OCI-LY7 (cell line): ENCODE data around the gene MPL. TPM values are rescaled to one million over a fixed set of nuclear protein-coding genes. Genes with fewer than 3 reads are reported as not detected.

Experiments
- Bru-seq: library from RNA; stranded (reverse); fragments of 400-500 nt; gene quantifications from one replicate; lab custom pipeline; 2021; lab: Mats Ljungman, UMichigan
- BruChase-seq, 2 experiments: library from RNA; stranded (reverse); fragments of 400-500 nt; gene quantifications; one replicate each; lab custom pipeline; 2021; lab: Mats Ljungman, UMichigan
- BruUV-seq: library from RNA; stranded (reverse); fragments of 400-500 nt; replicated peaks from 2 replicates; lab custom pipeline; 2021; lab: Mats Ljungman, UMichigan
- CTCF ChIA-PET: fragments of 300-600 bp; sonication (Branson Sonifier 250); formaldehyde crosslinking; loops from one replicate; lab custom pipeline; 2022; ENCODE audit warnings: antibody characterized with exemption; ENCODE audit not compliant: unreplicated experiment; lab: Charles Lee
- POLR2A ChIA-PET: fragments of 300-600 bp; sonication (Branson Sonifier 250); formaldehyde crosslinking; loops from one replicate; lab custom pipeline; 2022; ENCODE audit warnings: antibody characterized with exemption; lab: Charles Lee
- DNase-seq: peaks from one replicate; pipeline ENCODE4 v3.0.0-alpha.2; 2015; ENCODE audit warnings: low spot score
- H2AFZ ChIP-seq: fragments of 200-600 bp; sonication (generic), shearing (Covaris generic); 2 replicates; pipeline ENCODE4 v1.6.1; 2014; ENCODE audit warnings: mild to moderate bottlenecking, antibody characterized with exemption, low read length, moderate library complexity
- H3K27ac ChIP-seq: fragments of 200-600 bp; sonication (generic); 2 replicates; pipeline ENCODE4 v1.5.1; 2014; ENCODE audit warnings: mixed run types, low read depth, mild to moderate bottlenecking, moderate library complexity, low read length, inconsistent platforms; ENCODE audit not compliant: poor library complexity, severe bottlenecking
- H3K36me3 ChIP-seq: fragments of 200-600 bp; sonication (generic); 2 replicates; pipeline ENCODE4 v1.6.1; 2014; ENCODE audit warnings: mild to moderate bottlenecking, antibody characterized with exemption, low read length, moderate library complexity, mixed read lengths; ENCODE audit not compliant: insufficient read depth
- H3K4me1 ChIP-seq: fragments of 200-600 bp; sonication (generic); 2 replicates; pipeline ENCODE4 v1.5.1; 2014; ENCODE audit warnings: mild to moderate bottlenecking, low read length; ENCODE audit not compliant: insufficient read depth, poor library complexity, severe bottlenecking
- H3K4me2 ChIP-seq: fragments of 200-600 bp; sonication (generic); 2 replicates; pipeline ENCODE4 v1.6.1; 2014; ENCODE audit warnings: mild to moderate bottlenecking, low read length
- H3K4me3 ChIP-seq: fragments of 200-600 bp; sonication (generic); 2 replicates; pipeline ENCODE4 v1.5.1; 2014; ENCODE audit warnings: mild to moderate bottlenecking, low read depth, low read length; ENCODE audit not compliant: poor library complexity, severe bottlenecking
- H3K79me2 ChIP-seq: fragments of 200-600 bp; sonication (generic); 2 replicates; pipeline ENCODE4 v1.6.1; 2016; ENCODE audit warnings: low read depth, mild to moderate bottlenecking, low read length, moderate library complexity, mixed read lengths; ENCODE audit not compliant: insufficient read depth
- H3K9me2 ChIP-seq: fragments of 200-600 bp; sonication (generic); 2 replicates; pipeline ENCODE4 v1.6.1; 2016; ENCODE audit warnings: mild to moderate bottlenecking, low read length, mixed read lengths; ENCODE audit not compliant: insufficient read depth
- H3K9me3 ChIP-seq: fragments of 200-600 bp; sonication (generic); 2 replicates; pipeline ENCODE4 v1.6.1; 2014; ENCODE audit warnings: mild to moderate bottlenecking, mixed run types, low read length, mixed read lengths
- H4K20me1 ChIP-seq: fragments of 200-600 bp; sonication (generic); 2 replicates; pipeline ENCODE4 v1.6.1; 2014; ENCODE audit warnings: mild to moderate bottlenecking, antibody characterized with exemption, low read length, moderate library complexity, mixed read lengths; ENCODE audit not compliant: insufficient read depth
- CTCF ChIP-seq: fragments of 200-600 bp; sonication (generic); conservative IDR thresholded peaks from 2 replicates; pipeline ENCODE4 v1.5.1; 2014; ENCODE audit warnings: mild to moderate bottlenecking, antibody characterized with exemption, low read length, moderate library complexity, mixed read lengths
- EZH2phosphoT487 ChIP-seq: fragments of 200-600 bp; sonication (generic); IDR thresholded peaks from 2 replicates; pipeline ENCODE4 v1.6.1; 2018; ENCODE audit warnings: low read depth, borderline replicate concordance, mild to moderate bottlenecking, mixed run types, antibody characterized with exemption, low read length, moderate library complexity, mixed read lengths
- intact Hi-C: fragments of 100-400 bp; cut with micrococcal nuclease; formaldehyde crosslinking; loops from one replicate; pipeline ENCODE4 v1.10.0; 2022; ENCODE audit not compliant: unreplicated experiment
- long read RNA-seq: library from polyadenylated mRNA; stranded (forward); transcript quantifications from one replicate; pipeline ENCODE4 v2.0.0, GENCODE V29; 2022
- total RNA-seq, 2 experiments: library from RNA; depleted of rRNA in 1 of 2; stranded (reverse); fragments of >200 nt in 1 of 2; shearing (Covaris generic) in 1 of 2; gene quantifications; 2 replicates each; pipeline ENCODE4 v1.2.3, GENCODE V29; 2014 to 2022

Gene MPL
- not detected in 2 replicates for total RNA-seq (2014; rRNA removed; shearing (Covaris generic))
- not detected in 2 replicates for total RNA-seq (2022)
- not detected for Bru-seq, nascent RNA
- BruChase-seq, experiment 1, labeled RNA remaining after a 6-hour chase = not detected
- not detected for BruChase-seq, experiment 2, labeled RNA remaining after a 2-hour chase
- long read RNA-seq = 0 reads

- POLR2A ChIA-PET = no interaction called here
- CTCF ChIA-PET = no interaction called here
- no TSS peak for BruUV-seq
- no peak within 1 kb of the TSS for H3K4me3 ChIP-seq
- H3K4me1 ChIP-seq = no peaks in the 10 kb centered on the region
- no peak within 1 kb of the TSS for H3K27ac ChIP-seq
- H4K20me1 ChIP-seq = no peaks in the 10 kb centered on the region
- H3K9me3 ChIP-seq = no peaks in the 10 kb centered on the region
- no peaks in the 10 kb centered on the region for H3K36me3 ChIP-seq
- no peak for TF ChIP-seq CTCF
- no peak for TF ChIP-seq EZH2phosphoT487
- no peak within 1 kb of the TSS for H3K4me2 ChIP-seq
- no peaks in the 10 kb centered on the region for H3K9me2 ChIP-seq
- H3K79me2 ChIP-seq = no peaks in the 10 kb centered on the region
- no peak for DNase-seq
- intact Hi-C loops = no loop called here
- H2AFZ ChIP-seq = no peak within 1 kb of the TSS
Observed at GRCh38 chr1:43337588-43337987, at the start of gene MPL. Gene MPL (plus strand): TSS chr1:43337818. CDS start chr1:43337849, 31 bp downstream.

- no peaks in the 10 kb centered on the region for H3K36me3 ChIP-seq
- H2AFZ ChIP-seq = no peak overlapping the region
- no peak for DNase-seq
- TF ChIP-seq CTCF (no peak), EZH2phosphoT487 (no peak)
- intact Hi-C loops = no loop called here
- H3K4me2 ChIP-seq = no peak overlapping the region
- no peaks in the 10 kb centered on the region for H3K9me3 ChIP-seq
- H3K27ac ChIP-seq = no peak overlapping the region
- H3K79me2 ChIP-seq = no peaks in the 10 kb centered on the region
- POLR2A ChIA-PET = no interaction called here
- no peak overlapping the region for H3K4me3 ChIP-seq
- no peaks in the 10 kb centered on the region for H3K9me2 ChIP-seq
- no peaks in the 10 kb centered on the region for H4K20me1 ChIP-seq
- H3K4me1 ChIP-seq = no peaks in the 10 kb centered on the region
- CTCF ChIA-PET = interaction anchor here (0.5 kb wide), 1 partner anchor 611 kb away, joined by 3 read pairs; no protein-coding TSS in a partner anchor
- BruUV-seq = no TSS peak
Observed at GRCh38 chr1:43288058-43288784, 49.4 kb upstream of the MPL start.
